ENCODE measurements around the gene SLC38A1. TPM values are rescaled to one million over a fixed set of nuclear protein-coding genes. Genes with fewer than 3 reads are reported as not detected.

The SLC38A1 gene
- polyA plus RNA-seq, 1 experiment, result 76.8 TPM

DNA sequence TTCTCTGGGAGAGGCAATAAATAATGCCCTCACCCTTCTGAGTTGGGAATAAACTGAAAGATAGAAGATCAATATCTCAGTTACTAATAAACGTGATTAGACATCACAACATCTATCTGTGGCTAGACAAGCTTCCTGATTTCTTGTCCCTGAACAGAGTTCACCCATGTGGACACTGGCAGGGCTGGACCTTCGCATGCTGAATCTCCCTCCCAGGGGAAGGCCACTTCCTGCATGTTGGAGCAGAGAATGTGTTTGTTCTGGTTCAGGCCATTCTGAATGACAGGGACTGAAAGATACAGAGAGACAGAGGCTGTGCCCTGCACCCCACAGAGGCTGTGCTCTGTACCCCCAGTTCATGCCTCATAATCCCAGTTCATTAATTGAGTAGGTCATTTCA lies 132.6 kb downstream of the SLC38A1 start:
- POLR2A ChIA-PET, result no interaction called here
- CTCF ChIA-PET, result interaction anchor here (0.7 to 1.4 kb wide), 2 partner anchors 11 to 546 kb away, joined by 3 to 4 read pairs; no protein-coding TSS in a partner anchor
- TF ChIP-seq, protein P1, sequence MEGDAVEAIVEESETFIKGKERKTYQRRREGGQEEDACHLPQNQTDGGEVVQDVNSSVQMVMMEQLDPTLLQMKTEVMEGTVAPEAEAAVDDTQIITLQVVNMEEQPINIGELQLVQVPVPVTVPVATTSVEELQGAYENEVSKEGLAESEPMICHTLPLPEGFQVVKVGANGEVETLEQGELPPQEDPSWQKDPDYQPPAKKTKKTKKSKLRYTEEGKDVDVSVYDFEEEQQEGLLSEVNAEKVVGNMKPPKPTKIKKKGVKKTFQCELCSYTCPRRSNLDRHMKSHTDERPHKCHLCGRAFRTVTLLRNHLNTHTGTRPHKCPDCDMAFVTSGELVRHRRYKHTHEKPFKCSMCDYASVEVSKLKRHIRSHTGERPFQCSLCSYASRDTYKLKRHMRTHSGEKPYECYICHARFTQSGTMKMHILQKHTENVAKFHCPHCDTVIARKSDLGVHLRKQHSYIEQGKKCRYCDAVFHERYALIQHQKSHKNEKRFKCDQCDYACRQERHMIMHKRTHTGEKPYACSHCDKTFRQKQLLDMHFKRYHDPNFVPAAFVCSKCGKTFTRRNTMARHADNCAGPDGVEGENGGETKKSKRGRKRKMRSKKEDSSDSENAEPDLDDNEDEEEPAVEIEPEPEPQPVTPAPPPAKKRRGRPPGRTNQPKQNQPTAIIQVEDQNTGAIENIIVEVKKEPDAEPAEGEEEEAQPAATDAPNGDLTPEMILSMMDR (IDR thresholded peaks at IDR 0.05; ENCODE audit: insufficient read depth, low read depth, low read length), result no peak
- Histone ChIP-seq H3K27me3 (ENCODE audit: control insufficient read depth, insufficient read depth, low read length) (peaks cover 3% of the 10 kb centered on the region; the same call in 1 of the 2 replicates), H3K36me3 (ENCODE audit: control insufficient read depth, insufficient read depth, low read length) (no peaks in the 10 kb centered on the region), H3K4me3 (ENCODE audit: low read depth, low read length) (no peak overlapping the region)
- no peak for DNase-seq (ENCODE audit: low read depth)

DNA sequence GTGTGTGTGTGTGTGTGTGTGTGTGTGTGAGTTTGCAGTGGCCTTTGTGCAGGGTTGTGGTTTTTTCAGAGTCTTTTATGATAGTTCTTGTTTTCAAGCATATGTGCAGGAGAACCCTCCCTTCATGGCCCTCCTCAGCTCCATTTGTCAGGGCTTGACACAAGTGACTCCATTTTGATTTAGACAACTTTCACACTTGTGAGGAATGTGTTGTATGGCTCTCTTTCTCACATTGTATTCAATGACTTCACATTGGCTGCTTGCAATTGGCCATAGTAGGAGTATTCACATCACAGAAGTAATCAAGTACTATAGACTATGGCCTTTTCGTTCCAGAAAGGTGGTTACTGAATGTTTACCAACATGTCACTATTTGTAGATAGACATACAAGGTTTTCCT lies 133.1 kb downstream of the SLC38A1 start:
- DNase-seq (ENCODE audit: low read depth), result no peak
- ChIA-PET CTCF (interaction anchor here (0.7 kb wide), 1 partner anchor 546 kb away, joined by 4 read pairs; no protein-coding TSS in a partner anchor), POLR2A (no interaction called here)
- no peak overlapping the region for H3K4me3 ChIP-seq (ENCODE audit: low read depth, low read length)
- no peaks in the 10 kb centered on the region for H3K36me3 ChIP-seq (ENCODE audit: control insufficient read depth, insufficient read depth, low read length)
- TF ChIP-seq, protein P1 (IDR thresholded peaks at IDR 0.05; ENCODE audit: insufficient read depth, low read depth, low read length), result no peak
- H3K27me3 ChIP-seq (ENCODE audit: control insufficient read depth, insufficient read depth, low read length), result peaks cover 3% of the 10 kb centered on the region; the same call in 1 of the 2 replicates

DNA sequence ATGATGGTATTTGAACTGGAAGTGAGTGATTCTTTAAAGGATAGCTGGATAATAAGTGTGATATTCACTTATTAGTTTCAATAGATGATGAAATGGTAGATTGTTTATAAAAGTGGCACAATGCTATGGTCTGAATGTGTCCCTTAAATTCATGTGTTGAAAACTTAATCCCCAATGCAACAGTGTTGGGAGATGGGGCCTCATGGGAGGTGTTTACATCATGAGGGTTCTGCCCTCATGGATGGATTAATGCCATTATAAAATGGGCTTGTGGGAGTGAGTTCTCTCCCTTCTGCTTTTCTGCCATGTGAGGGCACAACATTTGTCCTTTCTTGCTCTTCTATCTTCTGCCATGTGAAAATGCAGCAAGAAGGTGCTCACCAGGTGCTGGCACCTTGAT lies 134.0 kb downstream of the SLC38A1 start:
- CTCF ChIA-PET, result interaction anchor here (2.0 kb wide), 1 partner anchor 10 kb away, joined by 16 read pairs; no protein-coding TSS in a partner anchor
- H3K4me3 ChIP-seq (ENCODE audit: low read depth, low read length), result no peak overlapping the region

DNA sequence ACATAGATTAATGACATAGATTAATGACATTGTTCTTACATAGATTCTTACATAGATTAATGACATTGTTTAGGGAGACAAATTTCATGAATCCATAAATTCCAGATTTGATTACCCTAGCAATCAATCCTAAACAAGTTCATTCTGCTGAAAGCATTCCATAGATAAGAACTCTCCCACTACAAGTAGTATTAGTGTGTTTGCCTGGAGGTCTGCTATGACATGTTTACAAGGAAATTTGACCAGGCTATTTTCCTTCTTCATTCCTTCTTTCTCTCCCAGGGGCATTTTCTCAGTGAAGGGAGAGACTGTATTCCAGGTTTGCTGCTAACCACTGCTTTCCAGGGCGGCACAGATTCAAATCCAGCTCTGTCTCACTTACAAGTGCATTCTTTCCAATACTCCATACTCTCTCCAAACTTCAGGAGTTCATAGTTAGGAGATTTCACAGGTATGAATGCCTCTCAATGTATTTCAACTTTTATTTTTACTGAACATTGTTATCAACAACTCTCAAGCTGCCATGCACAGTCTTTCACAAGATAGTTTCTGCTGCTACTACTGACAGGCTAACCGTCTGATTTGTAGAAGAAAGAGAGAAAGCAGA lies 134.5 kb downstream of the SLC38A1 start:
- ChIA-PET CTCF (interaction anchor here (2.0 kb wide), 1 partner anchor 10 kb away, joined by 16 read pairs; no protein-coding TSS in a partner anchor), POLR2A (no interaction called here)
- no peak for DNase-seq (ENCODE audit: low read depth)
- Histone ChIP-seq H3K4me3 (ENCODE audit: low read depth, low read length) (no peak overlapping the region), H3K36me3 (ENCODE audit: control insufficient read depth, insufficient read depth, low read length) (no peaks in the 10 kb centered on the region), H3K27me3 (ENCODE audit: control insufficient read depth, insufficient read depth, low read length) (peaks cover 3% of the 10 kb centered on the region; the same call in 1 of the 2 replicates)
- TF ChIP-seq, protein P1 (IDR thresholded peaks at IDR 0.05; ENCODE audit: insufficient read depth, low read depth, low read length), result no peak

More for the DNA sequence above, 134.0 kb downstream of the SLC38A1 start:
- Histone ChIP-seq H3K36me3 (ENCODE audit: control insufficient read depth, insufficient read depth, low read length) (no peaks in the 10 kb centered on the region), H3K27me3 (ENCODE audit: control insufficient read depth, insufficient read depth, low read length) (peaks cover 3% of the 10 kb centered on the region; the same call in 1 of the 2 replicates)
- DNase-seq (ENCODE audit: low read depth), result no peak
- TF ChIP-seq, protein P1 (IDR thresholded peaks at IDR 0.05; ENCODE audit: insufficient read depth, low read depth, low read length), result no peak
- POLR2A ChIA-PET, result no interaction called here

DNA sequence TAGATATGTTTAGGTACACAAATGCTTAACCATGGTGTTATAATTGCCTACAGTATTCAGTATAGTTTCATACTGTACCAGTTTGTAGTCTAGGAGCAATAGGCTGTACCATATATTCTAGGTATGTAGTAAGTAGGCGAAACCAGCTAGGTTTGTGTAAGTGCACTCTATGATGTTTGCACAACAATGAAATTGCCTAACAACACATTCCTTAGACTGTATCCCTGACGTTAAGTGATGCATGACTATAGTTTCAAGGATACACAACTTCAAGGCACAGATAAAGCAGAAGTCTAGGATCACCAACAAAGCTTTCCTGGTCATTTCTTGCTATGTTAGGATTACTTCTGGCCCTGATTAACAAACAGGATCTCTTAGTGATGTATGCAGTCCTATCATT lies 135.1 kb downstream of the SLC38A1 start:
- POLR2A ChIA-PET, result no interaction called here
- H3K27me3 ChIP-seq (ENCODE audit: control insufficient read depth, insufficient read depth, low read length), result peaks cover 3% of the 10 kb centered on the region; the same call in 1 of the 2 replicates
- CTCF ChIA-PET, result interaction anchor here (2.0 kb wide), 1 partner anchor 9 kb away, joined by 16 read pairs; no protein-coding TSS in a partner anchor
- H3K36me3 ChIP-seq (ENCODE audit: control insufficient read depth, insufficient read depth, low read length), result no peaks in the 10 kb centered on the region
- TF ChIP-seq, protein P1 (IDR thresholded peaks at IDR 0.05; ENCODE audit: insufficient read depth, low read depth, low read length), result no peak
- no peak overlapping the region for H3K4me3 ChIP-seq (ENCODE audit: low read depth, low read length)
- DNase-seq (ENCODE audit: low read depth), result no peak

Other genes with a start within 250 kb of the SLC38A1 start
- gene SLC38A2, start 103.7 kb upstream of the SLC38A1 start, polyA plus RNA-seq (2011; rRNA removed), result 472 and 596 TPM in 2 replicates